ENCODE data around the gene FILIP1L. TPM values are rescaled to one million over a fixed set of nuclear protein-coding genes. Genes with fewer than 3 reads are reported as not detected.

The FILIP1L gene
- total and polyA plus RNA-seq, 11 donors = 18.2 to 120 (median 77.3) TPM

GRCh38 chr3:99850608-99851007, 263.7 kb downstream of the FILIP1L start:
- peaks cover 0 to 51% (median 19%) of the 10 kb centered on the region in 9 donors for H3K36me3 ChIP-seq
- H3K4me3 ChIP-seq = no peak overlapping the region
- 88 to 92% (median 90%) methylated on average over 6 of the region's 6 CpGs for WGBS, 4 donors
- peaks cover 0 to 17% (median 0%) of the 10 kb centered on the region in 12 donors for H3K9me3 ChIP-seq
- TF ChIP-seq, protein P1, sequence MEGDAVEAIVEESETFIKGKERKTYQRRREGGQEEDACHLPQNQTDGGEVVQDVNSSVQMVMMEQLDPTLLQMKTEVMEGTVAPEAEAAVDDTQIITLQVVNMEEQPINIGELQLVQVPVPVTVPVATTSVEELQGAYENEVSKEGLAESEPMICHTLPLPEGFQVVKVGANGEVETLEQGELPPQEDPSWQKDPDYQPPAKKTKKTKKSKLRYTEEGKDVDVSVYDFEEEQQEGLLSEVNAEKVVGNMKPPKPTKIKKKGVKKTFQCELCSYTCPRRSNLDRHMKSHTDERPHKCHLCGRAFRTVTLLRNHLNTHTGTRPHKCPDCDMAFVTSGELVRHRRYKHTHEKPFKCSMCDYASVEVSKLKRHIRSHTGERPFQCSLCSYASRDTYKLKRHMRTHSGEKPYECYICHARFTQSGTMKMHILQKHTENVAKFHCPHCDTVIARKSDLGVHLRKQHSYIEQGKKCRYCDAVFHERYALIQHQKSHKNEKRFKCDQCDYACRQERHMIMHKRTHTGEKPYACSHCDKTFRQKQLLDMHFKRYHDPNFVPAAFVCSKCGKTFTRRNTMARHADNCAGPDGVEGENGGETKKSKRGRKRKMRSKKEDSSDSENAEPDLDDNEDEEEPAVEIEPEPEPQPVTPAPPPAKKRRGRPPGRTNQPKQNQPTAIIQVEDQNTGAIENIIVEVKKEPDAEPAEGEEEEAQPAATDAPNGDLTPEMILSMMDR (IDR thresholded peaks at IDR 0.05) = no peak
- TF ChIP-seq POLR2A (IDR thresholded peaks at IDR 0.05) = no peak
- intact Hi-C loops (cut with DNase I) = no loop called here
- H3K4me1 ChIP-seq = peaks cover 0 to 58% (median 38%) of the 10 kb centered on the region in 12 donors
- H3K27ac ChIP-seq = peak overlapping the region in 1 of 12 donors; percentile 83
- ATAC-seq (no peak), DNase-seq (no peak)
- H3K27me3 ChIP-seq = no peaks in the 10 kb centered on the region

DNA sequence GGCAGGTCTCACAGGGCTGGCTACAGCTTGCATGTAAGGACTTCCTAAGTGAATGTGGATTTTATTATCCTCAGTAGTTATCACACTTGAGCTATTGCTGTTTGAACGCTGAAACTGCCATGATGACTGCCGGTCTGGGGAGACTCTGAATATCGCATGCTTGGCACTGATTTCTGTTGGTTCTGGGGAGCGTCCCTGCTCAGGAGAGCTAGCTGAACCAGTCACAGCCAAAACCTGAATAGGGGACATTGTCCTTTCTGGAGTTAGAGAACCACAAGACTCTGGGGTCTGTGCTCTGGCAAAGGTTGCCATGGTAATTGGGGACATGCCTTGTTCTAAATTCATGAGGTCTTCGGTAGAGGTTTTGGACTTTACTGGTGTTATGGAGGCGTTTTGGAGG, 265.9 kb downstream of the FILIP1L start:
- intact Hi-C loops (cut with DNase I) = loop anchor here in 4 of 10 donors (5.0 to 10.0 kb wide), 4 partner anchors 156 to 306 kb away; no protein-coding TSS in a partner anchor
- 67 to 95% (median 89%) methylated on average over 6 of the region's 6 CpGs for WGBS, 4 donors
- DNase-seq = no peak
- TF ChIP-seq, protein P1 (IDR thresholded peaks at IDR 0.05) = no peak
- TF ChIP-seq POLR2A (IDR thresholded peaks at IDR 0.05) = no peak
- Histone ChIP-seq H3K4me1 (peaks cover 9 to 68% (median 55%) of the 10 kb centered on the region in 12 donors), H3K27me3 (no peaks in the 10 kb centered on the region), H3K9me3 (peaks cover 0 to 17% (median 0%) of the 10 kb centered on the region in 12 donors), H3K27ac (peak overlapping the region in 3 of 12 donors; percentile 1 to 83 (median 14)), H3K4me3 (no peak overlapping the region), H3K36me3 (peaks cover 0 to 37% (median 18%) of the 10 kb centered on the region in 9 donors)
- ATAC-seq = peak in 1 of 4 donors; percentile 11

GRCh38 chr3:99846477-99847160, 267.7 kb downstream of the FILIP1L start:
- WGBS, 4 donors = 24 to 43% (median 25%) methylated on average over 6 of the region's 6 CpGs

More at GRCh38 chr3:99846477-99847160, 267.7 kb downstream of the FILIP1L start:
- Histone ChIP-seq H3K4me3 (no peak overlapping the region), H3K9me3 (peaks cover 0 to 17% (median 0%) of the 10 kb centered on the region in 12 donors), H3K27me3 (no peaks in the 10 kb centered on the region), H3K36me3 (peaks cover 0 to 30% (median 15%) of the 10 kb centered on the region in 9 donors), H3K4me1 (peaks cover 12 to 65% (median 55%) of the 10 kb centered on the region in 12 donors), H3K27ac (peak overlapping the region in 10 of 12 donors; percentile 2 to 83 (median 74))
- TF ChIP-seq POLR2A (IDR thresholded peaks at IDR 0.05) = no peak
- TF ChIP-seq, protein P1 (IDR thresholded peaks at IDR 0.05) = no peak
- peak; percentile 21 to 54 (median 49) for ATAC-seq
- DNase-seq = no peak
- intact Hi-C loops (cut with DNase I) = loop anchor here in 4 of 10 donors (5.0 to 10.0 kb wide), 4 partner anchors 158 to 308 kb away; no protein-coding TSS in a partner anchor

Data from heart left ventricle (tissue), 16 donors.